ENCODE results near the gene ALPL. TPM values are rescaled to one million over a fixed set of nuclear protein-coding genes. Genes with fewer than 3 reads are reported as not detected.
"Not testable (repeated sequence)": the region's sequence is repeated elsewhere in the genome, so short reads cannot be mapped to it uniquely, and the experiment has no call there.

ALPL gene
- total RNA-seq: 10 to 100 TPM in 1 of 2 donors, 1 to 10 TPM in 1; 6.3 to 15.6 TPM

DNA sequence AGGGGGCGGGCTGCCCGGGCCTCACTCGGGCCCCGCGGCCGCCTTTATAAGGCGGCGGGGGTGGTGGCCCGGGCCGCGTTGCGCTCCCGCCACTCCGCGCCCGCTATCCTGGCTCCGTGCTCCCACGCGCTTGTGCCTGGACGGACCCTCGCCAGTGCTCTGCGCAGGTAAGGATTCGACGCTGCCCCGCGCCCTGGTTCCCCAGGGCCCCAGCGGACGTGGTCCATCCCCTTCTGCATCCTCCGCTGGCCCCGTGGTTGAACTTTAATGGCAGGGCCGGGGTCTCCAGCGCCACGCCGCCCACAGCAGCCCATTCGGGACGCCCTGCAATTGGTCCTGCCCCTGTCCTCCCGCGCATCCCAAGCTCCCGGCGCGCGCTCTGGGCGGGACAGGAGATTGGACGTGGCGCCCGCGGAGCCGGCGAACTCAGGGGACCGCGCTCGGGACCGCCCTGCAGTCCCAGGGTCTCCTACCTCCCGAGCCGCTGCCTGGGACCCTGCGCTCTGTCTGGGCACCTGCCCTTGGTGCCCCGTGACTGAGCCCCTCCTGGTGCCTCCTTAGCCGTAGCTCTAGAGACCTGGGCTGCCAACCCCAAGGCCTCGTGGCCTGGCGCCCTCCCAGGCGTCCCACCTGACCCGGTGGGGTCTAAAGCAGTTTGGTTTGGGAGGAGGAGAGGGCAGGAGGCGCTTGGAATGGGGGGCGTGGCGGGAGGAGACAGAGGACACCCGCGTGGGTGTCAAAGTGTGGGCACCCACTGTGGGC, at the start of gene ALPL:
TSS of gene ALPL (plus strand) at position 73 of the 762 bp plus-strand sequence. CDS start 44,659 bp downstream, outside the sequence.
- Histone ChIP-seq H3K4me1 (replicated peaks) (no peaks in the 10 kb centered on the region), H3K27ac (no peak within 1 kb of the TSS), H3K36me3 (no peaks in the 10 kb centered on the region), H3K27me3 (replicated peaks; ENCODE audit: insufficient read depth) (no peaks in the 10 kb centered on the region), H3K9me3 (no peaks in the 10 kb centered on the region), H3K4me3 (peak within 1 kb of the TSS in 1 of 2 donors; percentile 22)
- DNase-seq (ENCODE audit: low spot score): no peak
- TF ChIP-seq POLR2AphosphoS5 (IDR thresholded peaks at IDR 0.05): no peak
- TF ChIP-seq, protein P1, sequence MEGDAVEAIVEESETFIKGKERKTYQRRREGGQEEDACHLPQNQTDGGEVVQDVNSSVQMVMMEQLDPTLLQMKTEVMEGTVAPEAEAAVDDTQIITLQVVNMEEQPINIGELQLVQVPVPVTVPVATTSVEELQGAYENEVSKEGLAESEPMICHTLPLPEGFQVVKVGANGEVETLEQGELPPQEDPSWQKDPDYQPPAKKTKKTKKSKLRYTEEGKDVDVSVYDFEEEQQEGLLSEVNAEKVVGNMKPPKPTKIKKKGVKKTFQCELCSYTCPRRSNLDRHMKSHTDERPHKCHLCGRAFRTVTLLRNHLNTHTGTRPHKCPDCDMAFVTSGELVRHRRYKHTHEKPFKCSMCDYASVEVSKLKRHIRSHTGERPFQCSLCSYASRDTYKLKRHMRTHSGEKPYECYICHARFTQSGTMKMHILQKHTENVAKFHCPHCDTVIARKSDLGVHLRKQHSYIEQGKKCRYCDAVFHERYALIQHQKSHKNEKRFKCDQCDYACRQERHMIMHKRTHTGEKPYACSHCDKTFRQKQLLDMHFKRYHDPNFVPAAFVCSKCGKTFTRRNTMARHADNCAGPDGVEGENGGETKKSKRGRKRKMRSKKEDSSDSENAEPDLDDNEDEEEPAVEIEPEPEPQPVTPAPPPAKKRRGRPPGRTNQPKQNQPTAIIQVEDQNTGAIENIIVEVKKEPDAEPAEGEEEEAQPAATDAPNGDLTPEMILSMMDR (IDR thresholded peaks at IDR 0.05): no peak
- TF ChIP-seq POLR2A (IDR thresholded peaks at IDR 0.05): no peak
- intact Hi-C loops (cut with DNase I): loop anchor here (5.0 kb wide), 2 partner anchors 63 to 148 kb away; no protein-coding TSS in a partner anchor
- WGBS: 5% methylated on average over 63 of the region's 67 CpGs

DNA sequence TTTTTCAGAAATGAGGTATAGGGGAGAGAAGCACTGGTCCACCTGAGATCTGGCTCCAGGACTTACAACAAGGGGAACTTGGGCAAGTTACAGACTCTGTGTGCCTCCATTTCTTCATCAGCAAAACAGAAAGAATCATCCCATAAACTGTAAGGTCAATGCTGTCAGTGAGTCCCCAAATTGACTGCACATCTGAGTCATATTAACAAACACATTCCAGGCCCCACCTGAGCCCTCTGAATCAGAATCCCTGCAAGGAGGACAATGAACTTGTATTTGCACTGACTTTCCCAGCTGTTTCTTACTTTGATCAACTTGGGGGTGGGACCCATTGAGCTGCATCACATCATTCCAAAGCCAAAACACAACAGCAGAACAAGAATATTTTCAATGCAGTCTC, 44.1 kb upstream of the ALPL start:
- H3K4me3 ChIP-seq; H3K27ac ChIP-seq; DNase-seq (ENCODE audit: low spot score); intact Hi-C loops (cut with DNase I); H3K4me1 ChIP-seq (replicated peaks); H3K9me3 ChIP-seq; H3K27me3 ChIP-seq (replicated peaks; ENCODE audit: insufficient read depth); H3K36me3 ChIP-seq: not testable (repeated sequence)

- H3K27me3 ChIP-seq (replicated peaks; ENCODE audit: insufficient read depth); H3K27ac ChIP-seq; intact Hi-C loops (cut with DNase I): not testable (repeated sequence)
These were observed 41.3 kb upstream of the ALPL start for GRCh38 chr1:21467946-21468345.

GRCh38 chr1:21468599-21468998, 40.6 kb upstream of the ALPL start:
- H3K27ac ChIP-seq: no peak overlapping the region
- no peaks in the 10 kb centered on the region for H3K36me3 ChIP-seq
- no peak for TF ChIP-seq POLR2AphosphoS5 (IDR thresholded peaks at IDR 0.05)
- TF ChIP-seq, protein P1 (IDR thresholded peaks at IDR 0.05): peak in 1 of 4 experiments; percentile 7
- DNase-seq (ENCODE audit: low spot score): no peak
- no peaks in the 10 kb centered on the region for H3K27me3 ChIP-seq (replicated peaks; ENCODE audit: insufficient read depth)
- no peak overlapping the region for H3K4me3 ChIP-seq
- H3K9me3 ChIP-seq: no peaks in the 10 kb centered on the region
- WGBS: 58% methylated on average over 10 of the region's 10 CpGs
- H3K4me1 ChIP-seq (replicated peaks): no peaks in the 10 kb centered on the region
- intact Hi-C loops (cut with DNase I): no loop called here

More at GRCh38 chr1:21467946-21468345, 41.3 kb upstream of the ALPL start:
- H3K4me3 ChIP-seq; H3K9me3 ChIP-seq; DNase-seq (ENCODE audit: low spot score); H3K36me3 ChIP-seq; H3K4me1 ChIP-seq (replicated peaks): not testable (repeated sequence)
- 44% methylated on average over 4 of the region's 4 CpGs for WGBS

- no peaks in the 10 kb centered on the region for H3K36me3 ChIP-seq
- WGBS: 90% methylated on average over 9 of the region's 9 CpGs
These were observed 39.6 kb upstream of the ALPL start for GRCh38 chr1:21469581-21469980.

More at GRCh38 chr1:21469581-21469980, 39.6 kb upstream of the ALPL start:
- no peaks in the 10 kb centered on the region for H3K9me3 ChIP-seq
- intact Hi-C loops (cut with DNase I): no loop called here
- no peaks in the 10 kb centered on the region for H3K4me1 ChIP-seq (replicated peaks)
- no peak overlapping the region for H3K27ac ChIP-seq
- H3K27me3 ChIP-seq (replicated peaks; ENCODE audit: insufficient read depth): no peaks in the 10 kb centered on the region
- no peak for DNase-seq (ENCODE audit: low spot score)
- TF ChIP-seq, protein P1 (IDR thresholded peaks at IDR 0.05): no peak
- TF ChIP-seq POLR2AphosphoS5 (IDR thresholded peaks at IDR 0.05) (no peak), POLR2A (IDR thresholded peaks at IDR 0.05) (no peak)
- H3K4me3 ChIP-seq: no peak overlapping the region

Data from prostate gland (tissue), 2 donors.